Measurements from ENCODE around the gene DUSP7. TPM values are rescaled to one million over a fixed set of nuclear protein-coding genes. Genes with fewer than 3 reads are reported as not detected.

Gene DUSP7
- total and polyA plus RNA-seq, 10 donors: 5.4 to 68.6 (median 36.2) TPM

DNA sequence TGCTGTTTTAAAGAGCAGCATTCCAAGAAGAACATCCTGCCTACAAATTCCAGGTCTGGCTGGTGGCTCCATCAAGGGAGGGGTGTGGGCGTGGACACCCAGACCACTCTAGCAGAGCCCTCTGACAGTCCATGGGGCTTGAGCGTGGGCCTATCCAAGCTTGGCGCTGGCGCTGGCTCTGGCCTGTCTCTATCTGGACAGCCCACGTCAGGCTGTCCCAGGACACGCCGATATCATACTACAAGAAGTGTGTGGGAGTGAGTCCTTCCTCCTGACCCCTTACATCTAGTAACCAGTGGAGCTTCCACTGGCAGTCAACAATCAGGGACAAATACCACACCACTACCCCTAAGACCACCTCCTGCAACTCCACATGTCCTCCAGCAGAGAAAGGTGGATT is 17.1 kb upstream of the DUSP7 start:
- Histone ChIP-seq H3K4me1 (peaks cover 6 to 53% (median 30%) of the 10 kb centered on the region in 6 donors), H3K36me3 (peaks cover 0 to 22% (median 0%) of the 10 kb centered on the region in 6 donors), H3K27me3 (replicated peaks in 1 of 7) (no peaks in the 10 kb centered on the region), H3K4me3 (no peak overlapping the region), H3K9me3 (no peaks in the 10 kb centered on the region), H3K27ac (no peak overlapping the region)
- no peak for TF ChIP-seq POLR2AphosphoS5 (IDR thresholded peaks at IDR 0.05)
- TF ChIP-seq, protein P1, sequence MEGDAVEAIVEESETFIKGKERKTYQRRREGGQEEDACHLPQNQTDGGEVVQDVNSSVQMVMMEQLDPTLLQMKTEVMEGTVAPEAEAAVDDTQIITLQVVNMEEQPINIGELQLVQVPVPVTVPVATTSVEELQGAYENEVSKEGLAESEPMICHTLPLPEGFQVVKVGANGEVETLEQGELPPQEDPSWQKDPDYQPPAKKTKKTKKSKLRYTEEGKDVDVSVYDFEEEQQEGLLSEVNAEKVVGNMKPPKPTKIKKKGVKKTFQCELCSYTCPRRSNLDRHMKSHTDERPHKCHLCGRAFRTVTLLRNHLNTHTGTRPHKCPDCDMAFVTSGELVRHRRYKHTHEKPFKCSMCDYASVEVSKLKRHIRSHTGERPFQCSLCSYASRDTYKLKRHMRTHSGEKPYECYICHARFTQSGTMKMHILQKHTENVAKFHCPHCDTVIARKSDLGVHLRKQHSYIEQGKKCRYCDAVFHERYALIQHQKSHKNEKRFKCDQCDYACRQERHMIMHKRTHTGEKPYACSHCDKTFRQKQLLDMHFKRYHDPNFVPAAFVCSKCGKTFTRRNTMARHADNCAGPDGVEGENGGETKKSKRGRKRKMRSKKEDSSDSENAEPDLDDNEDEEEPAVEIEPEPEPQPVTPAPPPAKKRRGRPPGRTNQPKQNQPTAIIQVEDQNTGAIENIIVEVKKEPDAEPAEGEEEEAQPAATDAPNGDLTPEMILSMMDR (IDR thresholded peaks at IDR 0.05 in 8 of 11, conservative IDR thresholded peaks at IDR 0.05 in 3 of 11): no peak
- no peak for TF ChIP-seq POLR2A (IDR thresholded peaks at IDR 0.05)
- intact Hi-C loops (cut with DNase I; ENCODE audit: low total_unique reads): no loop called here
- DNase-seq: no peak
- 77 to 95% (median 92%) methylated on average over 6 to 7 of the region's 7 CpGs for WGBS, 5 donors

DNA sequence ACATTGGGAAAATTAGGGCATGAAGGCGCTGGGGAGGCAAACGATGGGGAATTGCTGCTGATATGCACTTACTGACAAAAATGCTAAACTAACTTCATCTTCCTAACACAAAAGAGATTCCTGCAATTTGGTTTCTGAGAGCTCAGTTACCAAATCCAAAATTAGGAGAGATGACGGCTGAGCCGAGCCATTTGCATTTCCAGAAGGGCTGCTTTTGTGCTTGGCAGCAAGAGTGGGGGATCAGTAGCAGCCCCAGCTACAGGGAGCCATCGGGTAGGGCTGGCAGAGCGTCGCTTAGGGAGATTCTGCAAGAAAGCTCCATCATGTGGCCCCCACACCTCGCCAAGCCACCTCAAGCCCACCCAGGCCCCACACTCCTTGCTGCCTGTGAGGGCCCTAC is 16.1 kb upstream of the DUSP7 start:
- no peaks in the 10 kb centered on the region for H3K27me3 ChIP-seq (replicated peaks in 1 of 7)
- intact Hi-C loops (cut with DNase I; ENCODE audit: low total_unique reads): no loop called here
- H3K4me1 ChIP-seq: peaks cover 3 to 44% (median 27%) of the 10 kb centered on the region in 6 donors
- TF ChIP-seq POLR2A (IDR thresholded peaks at IDR 0.05) (no peak), POLR2AphosphoS5 (IDR thresholded peaks at IDR 0.05) (no peak)
- TF ChIP-seq, protein P1 (IDR thresholded peaks at IDR 0.05 in 8 of 11, conservative IDR thresholded peaks at IDR 0.05 in 3 of 11): no peak
- no peaks in the 10 kb centered on the region for H3K9me3 ChIP-seq
- peaks cover 0 to 22% (median 0%) of the 10 kb centered on the region in 6 donors for H3K36me3 ChIP-seq
- DNase-seq: no peak
- no peak overlapping the region for H3K27ac ChIP-seq
- no peak overlapping the region for H3K4me3 ChIP-seq
- 90 to 97% (median 94%) methylated on average over 8 of the region's 8 CpGs for WGBS, 5 donors

DNA sequence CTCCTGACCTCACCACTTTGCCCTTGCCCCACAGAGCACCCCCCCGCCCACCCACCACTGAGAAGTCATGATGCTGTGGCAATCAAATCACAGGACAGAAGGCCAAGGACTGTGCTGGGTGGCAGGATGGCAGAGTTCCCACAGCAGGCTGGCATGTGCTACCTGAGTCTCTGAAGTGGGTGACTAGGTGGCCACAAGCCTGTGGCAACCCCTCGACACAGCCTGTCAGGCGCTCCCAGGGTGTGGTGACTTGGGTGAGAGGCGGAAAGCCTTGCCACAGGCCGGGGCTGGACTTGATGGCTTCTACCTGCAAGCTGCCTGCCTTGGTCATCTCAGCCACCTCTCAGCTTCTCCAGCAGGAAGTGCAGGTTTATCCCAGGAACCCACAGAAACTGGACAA is 15.6 kb upstream of the DUSP7 start:
- no peak for DNase-seq
- peaks cover 0 to 22% (median 0%) of the 10 kb centered on the region in 6 donors for H3K36me3 ChIP-seq
- 66 to 90% (median 82%) methylated on average over 2 to 5 of the region's 5 CpGs for WGBS, 5 donors
- H3K9me3 ChIP-seq: no peaks in the 10 kb centered on the region
- intact Hi-C loops (cut with DNase I; ENCODE audit: low total_unique reads): no loop called here
- no peaks in the 10 kb centered on the region for H3K27me3 ChIP-seq (replicated peaks in 1 of 7)
- peaks cover 0 to 40% (median 24%) of the 10 kb centered on the region in 6 donors for H3K4me1 ChIP-seq
- TF ChIP-seq POLR2AphosphoS5 (IDR thresholded peaks at IDR 0.05) (no peak), POLR2A (IDR thresholded peaks at IDR 0.05) (no peak)
- TF ChIP-seq, protein P1 (IDR thresholded peaks at IDR 0.05 in 8 of 11, conservative IDR thresholded peaks at IDR 0.05 in 3 of 11): no peak
- H3K4me3 ChIP-seq: no peak overlapping the region
- H3K27ac ChIP-seq: peak overlapping the region in 6 of 8 donors; percentile 72 to 86 (median 81)

DNA sequence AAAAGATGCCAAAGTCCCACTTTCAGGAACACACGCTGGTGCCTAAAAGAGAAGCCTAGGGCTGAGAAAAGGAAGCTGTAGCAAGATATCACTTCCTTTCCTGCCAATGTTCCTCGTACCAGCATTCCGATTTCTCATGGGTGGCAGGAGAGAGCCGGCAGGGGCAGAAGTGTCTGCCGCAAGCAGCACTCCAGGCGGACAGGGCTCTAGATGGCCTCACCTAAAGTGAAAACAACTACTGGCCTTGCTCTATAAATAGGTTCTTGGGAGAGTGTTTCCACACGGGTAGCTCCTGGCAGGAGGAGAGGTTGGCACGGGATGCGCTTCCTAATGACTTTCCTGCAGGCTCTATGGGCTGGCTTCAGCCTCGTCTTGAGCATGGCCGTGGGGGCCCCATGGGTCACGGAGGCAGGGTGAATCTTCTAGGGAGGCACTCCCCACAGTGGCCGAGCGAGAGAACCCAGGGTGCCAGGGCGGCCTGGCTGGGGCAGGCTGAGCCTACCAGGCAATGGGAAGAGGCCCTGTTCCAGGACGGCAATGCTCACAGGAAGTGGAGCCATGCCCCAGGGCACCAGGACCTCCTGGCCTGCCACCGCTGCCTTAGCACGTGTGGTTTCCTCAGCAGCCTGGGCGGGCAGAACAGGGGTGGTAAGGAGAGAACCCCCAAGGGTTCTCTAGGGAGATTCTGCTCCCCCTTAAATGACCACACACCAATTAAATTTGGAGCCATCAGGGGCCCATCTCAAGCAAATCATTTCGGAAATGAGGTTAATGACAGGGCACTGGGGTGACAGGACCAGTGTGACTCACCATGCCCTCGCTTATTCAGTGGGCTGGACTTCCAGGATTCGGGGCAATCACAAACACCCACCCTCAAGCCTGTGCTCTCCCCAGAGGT is 14.6 kb upstream of the DUSP7 start:
- Histone ChIP-seq H3K27ac (peak overlapping the region; percentile 48 to 86 (median 78)), H3K9me3 (no peaks in the 10 kb centered on the region), H3K4me3 (no peak overlapping the region), H3K36me3 (peaks cover 0 to 22% (median 0%) of the 10 kb centered on the region in 6 donors), H3K27me3 (replicated peaks in 1 of 7) (no peaks in the 10 kb centered on the region), H3K4me1 (peaks cover 0 to 35% (median 22%) of the 10 kb centered on the region in 6 donors)
- 41 to 62% (median 48%) methylated on average over 18 to 22 of the region's 22 CpGs for WGBS, 5 donors
- intact Hi-C loops (cut with DNase I; ENCODE audit: low total_unique reads): no loop called here
- TF ChIP-seq POLR2AphosphoS5 (IDR thresholded peaks at IDR 0.05) (peak; percentile 40 to 68 (median 62)), POLR2A (IDR thresholded peaks at IDR 0.05) (no peak)
- TF ChIP-seq, protein P1 (IDR thresholded peaks at IDR 0.05 in 8 of 11, conservative IDR thresholded peaks at IDR 0.05 in 3 of 11): peak in 4 of 11 experiments; percentile 9 to 31 (median 20)
- no peak for DNase-seq

Data from spleen (tissue), 11 donors.